ENCODE measurements around the gene RASAL2. TPM values are rescaled to one million over a fixed set of nuclear protein-coding genes. Genes with fewer than 3 reads are reported as not detected.

RASAL2 gene
- total RNA-seq, 1 experiment from 2014 or later: 31.6 TPM

- ChIA-PET CTCF (no interaction called here), POLR2A (no interaction called here)
- Histone ChIP-seq H3K27me3 (ENCODE audit: control insufficient read depth, insufficient read depth, low read length) (no peaks in the 10 kb centered on the region), H3K9me3 (ENCODE audit: control insufficient read depth, insufficient read depth, low read depth, low read length) (no peaks in the 10 kb centered on the region), H3K27ac (ENCODE audit: low read length) (no peak overlapping the region), H3K4me1 (ENCODE audit: control insufficient read depth, insufficient read depth, low read length) (no peaks in the 10 kb centered on the region), H3K4me3 (ENCODE audit: low read depth in 2 of 2, low read length in 2 of 2) (no peak overlapping the region), H3K36me3 (ENCODE audit: control insufficient read depth, insufficient read depth, low read length) (peaks cover 7% of the 10 kb centered on the region)
- no TSS peak for BruUV-seq (replicated peaks)
- TF ChIP-seq TCF7L2 (IDR thresholded peaks at IDR 0.05; ENCODE audit: low read depth, low read length) (no peak), CTCF (IDR thresholded peaks at IDR 0.05) (no peak), REST (IDR thresholded peaks at IDR 0.05; ENCODE audit: insufficient read depth in 1 of 2, low read depth in 2 of 2, low read length in 1 of 2) (no peak), POLR2AphosphoS5 (IDR thresholded peaks at IDR 0.05; ENCODE audit: low read depth, low read length) (no peak), SIN3A (IDR thresholded peaks at IDR 0.05; ENCODE audit: borderline replicate concordance, insufficient read depth, low read depth, low read length) (no peak)
- ATAC-seq (no peak), DNase-seq (ENCODE audit: low read depth, low spot score) (no peak)
- in situ Hi-C loops (cut with HindIII; ENCODE audit: low pct_unique_long_range_greater_than_20kb, low sequenced_read_pairs): no loop called here
- intact Hi-C loops (cut with micrococcal nuclease; ENCODE audit: unreplicated experiment): no loop called here
Measured at GRCh38 chr1:178464566-178464965, 370.7 kb downstream of the RASAL2 start.

GRCh38 chr1:178465011-178465410, 371.1 kb downstream of the RASAL2 start:
- intact Hi-C loops (cut with micrococcal nuclease; ENCODE audit: unreplicated experiment): no loop called here
- BruUV-seq (replicated peaks): no TSS peak
- Histone ChIP-seq H3K36me3 (ENCODE audit: control insufficient read depth, insufficient read depth, low read length) (peaks cover 7% of the 10 kb centered on the region), H3K27ac (ENCODE audit: low read length) (no peak overlapping the region), H3K9me3 (ENCODE audit: control insufficient read depth, insufficient read depth, low read depth, low read length) (no peaks in the 10 kb centered on the region), H3K27me3 (ENCODE audit: control insufficient read depth, insufficient read depth, low read length) (no peaks in the 10 kb centered on the region), H3K4me3 (ENCODE audit: low read depth in 2 of 2, low read length in 2 of 2) (no peak overlapping the region), H3K4me1 (ENCODE audit: control insufficient read depth, insufficient read depth, low read length) (no peaks in the 10 kb centered on the region)
- in situ Hi-C loops (cut with HindIII; ENCODE audit: low pct_unique_long_range_greater_than_20kb, low sequenced_read_pairs): no loop called here
- ATAC-seq: no peak
- DNase-seq (ENCODE audit: low read depth, low spot score): no peak
- TF ChIP-seq CTCF (IDR thresholded peaks at IDR 0.05) (no peak), TCF7L2 (IDR thresholded peaks at IDR 0.05; ENCODE audit: low read depth, low read length) (no peak), SIN3A (IDR thresholded peaks at IDR 0.05; ENCODE audit: borderline replicate concordance, insufficient read depth, low read depth, low read length) (no peak), REST (IDR thresholded peaks at IDR 0.05; ENCODE audit: insufficient read depth in 1 of 2, low read depth in 2 of 2, low read length in 1 of 2) (no peak), POLR2AphosphoS5 (IDR thresholded peaks at IDR 0.05; ENCODE audit: low read depth, low read length) (no peak)
- ChIA-PET POLR2A (no interaction called here), CTCF (no interaction called here)
